ENCODE measurements around the gene WDFY4.

- TF ChIP-seq, protein P1, sequence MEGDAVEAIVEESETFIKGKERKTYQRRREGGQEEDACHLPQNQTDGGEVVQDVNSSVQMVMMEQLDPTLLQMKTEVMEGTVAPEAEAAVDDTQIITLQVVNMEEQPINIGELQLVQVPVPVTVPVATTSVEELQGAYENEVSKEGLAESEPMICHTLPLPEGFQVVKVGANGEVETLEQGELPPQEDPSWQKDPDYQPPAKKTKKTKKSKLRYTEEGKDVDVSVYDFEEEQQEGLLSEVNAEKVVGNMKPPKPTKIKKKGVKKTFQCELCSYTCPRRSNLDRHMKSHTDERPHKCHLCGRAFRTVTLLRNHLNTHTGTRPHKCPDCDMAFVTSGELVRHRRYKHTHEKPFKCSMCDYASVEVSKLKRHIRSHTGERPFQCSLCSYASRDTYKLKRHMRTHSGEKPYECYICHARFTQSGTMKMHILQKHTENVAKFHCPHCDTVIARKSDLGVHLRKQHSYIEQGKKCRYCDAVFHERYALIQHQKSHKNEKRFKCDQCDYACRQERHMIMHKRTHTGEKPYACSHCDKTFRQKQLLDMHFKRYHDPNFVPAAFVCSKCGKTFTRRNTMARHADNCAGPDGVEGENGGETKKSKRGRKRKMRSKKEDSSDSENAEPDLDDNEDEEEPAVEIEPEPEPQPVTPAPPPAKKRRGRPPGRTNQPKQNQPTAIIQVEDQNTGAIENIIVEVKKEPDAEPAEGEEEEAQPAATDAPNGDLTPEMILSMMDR (conservative IDR thresholded peaks at IDR 0.05; ENCODE audit: low read length), result no peak
- no peak for TF ChIP-seq EZH2phosphoT487 (IDR thresholded peaks at IDR 0.05; ENCODE audit: borderline replicate concordance)
Measured at GRCh38 chr10:48907730-48908129, 223.1 kb downstream of the WDFY4 start.
